ENCODE measurements around the gene GPR84. TPM values are rescaled to one million over a fixed set of nuclear protein-coding genes. Genes with fewer than 3 reads are reported as not detected.
A peak's percentile ranks its signal among the peaks of the same experiment; 100 is the strongest.

The GPR84 gene
- total RNA-seq, 1 donor from 2014 or later: not detected

- no peaks in the 10 kb centered on the region for H3K9me3 Mint-ChIP-seq (ENCODE audit: low read depth)
- H3K27ac Mint-ChIP-seq: no peak overlapping the region
- peak; percentile 42 for TF ChIP-seq CTCF (IDR thresholded peaks at IDR 0.05; ENCODE audit: unreplicated experiment)
- peaks cover 6% of the 10 kb centered on the region for H3K36me3 Mint-ChIP-seq (ENCODE audit: insufficient read depth)
- peaks cover 24% of the 10 kb centered on the region for H3K4me1 Mint-ChIP-seq (ENCODE audit: low read depth)
- peak overlapping the region; percentile 85 for H3K4me3 Mint-ChIP-seq (ENCODE audit: low read depth)
- peaks cover 7% of the 10 kb centered on the region for H3K27me3 Mint-ChIP-seq
- DNase-seq (ENCODE audit: low spot score, unreplicated experiment): peak; percentile 49
These were observed 26.6 kb upstream of the GPR84 start for GRCh38 chr12:54390668-54391551.

- H3K36me3 Mint-ChIP-seq (ENCODE audit: insufficient read depth): peaks cover 6% of the 10 kb centered on the region
- peaks cover 7% of the 10 kb centered on the region for H3K27me3 Mint-ChIP-seq
- no peak for DNase-seq (ENCODE audit: low spot score, unreplicated experiment)
- no peaks in the 10 kb centered on the region for H3K9me3 Mint-ChIP-seq (ENCODE audit: low read depth)
- no peak for TF ChIP-seq CTCF (IDR thresholded peaks at IDR 0.05; ENCODE audit: unreplicated experiment)
- H3K4me3 Mint-ChIP-seq (ENCODE audit: low read depth): peak overlapping the region; percentile 85
- H3K4me1 Mint-ChIP-seq (ENCODE audit: low read depth): peaks cover 26% of the 10 kb centered on the region
- no peak overlapping the region for H3K27ac Mint-ChIP-seq
These were observed 25.9 kb upstream of the GPR84 start for GRCh38 chr12:54390176-54390667.

- H3K36me3 Mint-ChIP-seq (ENCODE audit: insufficient read depth): peaks cover 4% of the 10 kb centered on the region
- peaks cover 28% of the 10 kb centered on the region for H3K4me1 Mint-ChIP-seq (ENCODE audit: low read depth)
- no peaks in the 10 kb centered on the region for H3K9me3 Mint-ChIP-seq (ENCODE audit: low read depth)
- DNase-seq (ENCODE audit: low spot score, unreplicated experiment): no peak
- H3K27ac Mint-ChIP-seq: no peak overlapping the region
- H3K27me3 Mint-ChIP-seq: peaks cover 7% of the 10 kb centered on the region
- peak overlapping the region; percentile 58 for H3K4me3 Mint-ChIP-seq (ENCODE audit: low read depth)
- no peak for TF ChIP-seq CTCF (IDR thresholded peaks at IDR 0.05; ENCODE audit: unreplicated experiment)
These were observed 25.4 kb upstream of the GPR84 start for GRCh38 chr12:54389607-54390175.

- Mint-ChIP-seq H3K36me3 (ENCODE audit: insufficient read depth) (peaks cover 1% of the 10 kb centered on the region), H3K4me3 (ENCODE audit: low read depth) (peak overlapping the region; percentile 58), H3K27ac (no peak overlapping the region), H3K27me3 (peaks cover 7% of the 10 kb centered on the region), H3K9me3 (ENCODE audit: low read depth) (no peaks in the 10 kb centered on the region), H3K4me1 (ENCODE audit: low read depth) (peaks cover 30% of the 10 kb centered on the region)
- DNase-seq (ENCODE audit: low spot score, unreplicated experiment): no peak
- TF ChIP-seq CTCF (IDR thresholded peaks at IDR 0.05; ENCODE audit: unreplicated experiment): no peak
These were observed 24.8 kb upstream of the GPR84 start for GRCh38 chr12:54389134-54389508.

- TF ChIP-seq CTCF (IDR thresholded peaks at IDR 0.05; ENCODE audit: unreplicated experiment): no peak
- H3K4me1 Mint-ChIP-seq (ENCODE audit: low read depth): peaks cover 30% of the 10 kb centered on the region
- no peak overlapping the region for H3K4me3 Mint-ChIP-seq (ENCODE audit: low read depth)
- peaks cover 7% of the 10 kb centered on the region for H3K27me3 Mint-ChIP-seq
- H3K9me3 Mint-ChIP-seq (ENCODE audit: low read depth): no peaks in the 10 kb centered on the region
- peak overlapping the region; percentile 86 for H3K27ac Mint-ChIP-seq
- DNase-seq (ENCODE audit: low spot score, unreplicated experiment): no peak
- peaks cover 1% of the 10 kb centered on the region for H3K36me3 Mint-ChIP-seq (ENCODE audit: insufficient read depth)
These were observed 24.2 kb upstream of the GPR84 start for GRCh38 chr12:54388237-54389133.

Data from progenitor cell of endocrine pancreas (in vitro differentiated cells).